ENCODE measurements around the gene NSMCE4A. TPM values are rescaled to one million over a fixed set of nuclear protein-coding genes. Genes with fewer than 3 reads are reported as not detected.

NSMCE4A gene
- polyA plus RNA-seq, 1 experiment: 14.4 TPM

- Histone ChIP-seq H3K4me3 (ENCODE audit: low read depth, low read length) (no peak overlapping the region), H3K36me3 (ENCODE audit: control insufficient read depth, insufficient read depth, low read length) (no peaks in the 10 kb centered on the region), H3K27me3 (ENCODE audit: control insufficient read depth, insufficient read depth, low read length) (peaks cover 2% of the 10 kb centered on the region; the same call in 1 of the 2 replicates)
- no peak for TF ChIP-seq CTCF (IDR thresholded peaks at IDR 0.05; ENCODE audit: insufficient read depth, low read depth, low read length)
- ChIA-PET POLR2A (no interaction called here), CTCF (interaction anchor here (1.0 kb wide), 1 partner anchor 35 kb away, joined by 4 read pairs; no protein-coding TSS in a partner anchor)
- no peak for DNase-seq (ENCODE audit: low read depth)
Observed at GRCh38 chr10:122013311-122013780, 38.3 kb upstream of the NSMCE4A start.

- CTCF ChIA-PET: interaction anchor here (1.0 kb wide), 1 partner anchor 34 kb away, joined by 4 read pairs; no protein-coding TSS in a partner anchor
- DNase-seq (ENCODE audit: low read depth): no peak
- no peak for TF ChIP-seq CTCF (IDR thresholded peaks at IDR 0.05; ENCODE audit: insufficient read depth, low read depth, low read length)
- Histone ChIP-seq H3K27me3 (ENCODE audit: control insufficient read depth, insufficient read depth, low read length) (peaks cover 2% of the 10 kb centered on the region; the same call in 1 of the 2 replicates), H3K4me3 (ENCODE audit: low read depth, low read length) (no peak overlapping the region), H3K36me3 (ENCODE audit: control insufficient read depth, insufficient read depth, low read length) (no peaks in the 10 kb centered on the region)
- POLR2A ChIA-PET: no interaction called here
Observed at GRCh38 chr10:122012731-122013130, 37.7 kb upstream of the NSMCE4A start.

- H3K36me3 ChIP-seq (ENCODE audit: control insufficient read depth, insufficient read depth, low read length): no peaks in the 10 kb centered on the region
- no peak overlapping the region for H3K4me3 ChIP-seq (ENCODE audit: low read depth, low read length)
- DNase-seq (ENCODE audit: low read depth): no peak
- ChIA-PET CTCF (interaction anchor here (1.6 kb wide), 1 partner anchor 17 kb away, joined by 3 read pairs; no protein-coding TSS in a partner anchor), POLR2A (no interaction called here)
- TF ChIP-seq CTCF (IDR thresholded peaks at IDR 0.05; ENCODE audit: insufficient read depth, low read depth, low read length): no peak
- peaks cover 2% of the 10 kb centered on the region; the same call in 1 of the 2 replicates for H3K27me3 ChIP-seq (ENCODE audit: control insufficient read depth, insufficient read depth, low read length)
Observed at GRCh38 chr10:122010405-122011050, 35.5 kb upstream of the NSMCE4A start.

- no peak for DNase-seq (ENCODE audit: low read depth)
- POLR2A ChIA-PET: no interaction called here
- H3K36me3 ChIP-seq (ENCODE audit: control insufficient read depth, insufficient read depth, low read length): no peaks in the 10 kb centered on the region
- H3K27me3 ChIP-seq (ENCODE audit: control insufficient read depth, insufficient read depth, low read length): no peaks in the 10 kb centered on the region
- CTCF ChIA-PET: no interaction called here
- no peak overlapping the region for H3K4me3 ChIP-seq (ENCODE audit: low read depth, low read length)
- TF ChIP-seq CTCF (IDR thresholded peaks at IDR 0.05; ENCODE audit: insufficient read depth, low read depth, low read length): no peak
Observed at GRCh38 chr10:122007415-122007814, 32.4 kb upstream of the NSMCE4A start.

GRCh38 chr10:122001698-122002097, 26.7 kb upstream of the NSMCE4A start:
- Histone ChIP-seq H3K36me3 (ENCODE audit: control insufficient read depth, insufficient read depth, low read length) (no peaks in the 10 kb centered on the region), H3K27me3 (ENCODE audit: control insufficient read depth, insufficient read depth, low read length) (no peaks in the 10 kb centered on the region), H3K4me3 (ENCODE audit: low read depth, low read length) (no peak overlapping the region)
- CTCF ChIA-PET: no interaction called here
- POLR2A ChIA-PET: no interaction called here
- DNase-seq (ENCODE audit: low read depth): no peak
- no peak for TF ChIP-seq CTCF (IDR thresholded peaks at IDR 0.05; ENCODE audit: insufficient read depth, low read depth, low read length)
